ENCODE measurements around the gene TMIGD3.

DNA sequence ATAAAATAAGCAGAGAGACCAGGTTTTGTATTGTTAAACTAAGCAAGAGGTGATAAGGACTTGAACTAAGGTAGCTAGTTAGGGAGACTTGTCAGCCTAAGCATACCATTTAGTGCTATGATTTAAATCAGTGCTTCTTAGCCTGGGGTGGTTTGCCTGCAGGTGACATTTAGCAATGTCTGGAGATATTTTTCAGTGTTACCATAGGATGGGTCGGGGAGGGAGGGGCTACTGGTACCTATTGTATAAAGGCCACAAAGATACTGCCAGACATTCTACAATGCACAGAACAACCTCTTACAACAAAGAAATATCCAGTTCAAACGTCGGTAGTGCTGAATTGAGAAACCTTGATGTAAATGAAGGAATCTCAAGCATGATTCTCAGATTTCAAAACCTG, 50.9 kb downstream of the TMIGD3 start:
- TF ChIP-seq YY1 (IDR thresholded peaks at IDR 0.05; ENCODE audit: insufficient read depth, insufficient read length) (no peak), ZNF274 (IDR thresholded peaks at IDR 0.05; ENCODE audit: low read depth, low read length) (no peak)

Measured in NT2/D1 (cell line).